Coronary artery (tissue), 2 donors: ENCODE results near the gene MYO1H.

Source experiments
- DNase-seq: peaks from one replicate; pipeline ENCODE4 v3.0.0-alpha.2; 2017; ENCODE audit warnings: low spot score
- H3K27ac ChIP-seq, 2 donors: fragments of 200-600 bp; sonication (generic); one replicate each; pipeline ENCODE4 v1.5.1; 2016 to 2019
- H3K4me3 ChIP-seq: fragments of 200-600 bp; sonication (generic); 2 replicates; pipeline ENCODE4 v1.5.1; 2016; ENCODE audit warnings: mild to moderate bottlenecking, moderate library complexity
- CTCF ChIP-seq: fragments of 200-600 bp; sonication (generic); IDR thresholded peaks from one replicate; pipeline ENCODE4 v1.5.1; 2019; ENCODE audit warnings: antibody characterized with exemption

Gene MYO1H

GRCh38 chr12:109346920-109347319 lies 780 bp upstream of the MYO1H start:
- no peak for DNase-seq
- no peak overlapping the region for H3K4me3 ChIP-seq
- no peak for TF ChIP-seq CTCF
- no peak overlapping the region for H3K27ac ChIP-seq

GRCh38 chr12:109352184-109352583 lies 4.5 kb downstream of the MYO1H start:
- no peak overlapping the region for H3K4me3 ChIP-seq
- no peak for TF ChIP-seq CTCF
- no peak overlapping the region for H3K27ac ChIP-seq
- no peak for DNase-seq

GRCh38 chr12:109356577-109356976 lies 8.9 kb downstream of the MYO1H start:
- no peak for TF ChIP-seq CTCF
- DNase-seq: no peak
- H3K4me3 ChIP-seq: no peak overlapping the region
- H3K27ac ChIP-seq: no peak overlapping the region

GRCh38 chr12:109357032-109357431 lies 9.3 kb downstream of the MYO1H start:
- no peak for TF ChIP-seq CTCF

GRCh38 chr12:109358154-109358869 lies 10.6 kb downstream of the MYO1H start:
- no peak for DNase-seq
- TF ChIP-seq CTCF: no peak
- Histone ChIP-seq H3K27ac (no peak overlapping the region), H3K4me3 (peak overlapping the region; percentile 10)

More at GRCh38 chr12:109357032-109357431, 9.3 kb downstream of the MYO1H start:
- no peak for DNase-seq
- no peak overlapping the region for H3K27ac ChIP-seq
- no peak overlapping the region for H3K4me3 ChIP-seq

- TF ChIP-seq CTCF: no peak
- Histone ChIP-seq H3K4me3 (no peak overlapping the region), H3K27ac (no peak overlapping the region)
- no peak for DNase-seq
Observed at GRCh38 chr12:109359131-109359690, 11.5 kb downstream of the MYO1H start.

GRCh38 chr12:109369831-109370230 lies 22.1 kb downstream of the MYO1H start:
- no peak for TF ChIP-seq CTCF
- Histone ChIP-seq H3K27ac (no peak overlapping the region), H3K4me3 (no peak overlapping the region)
- DNase-seq: no peak
